HG03342 (cell line): Measurements from ENCODE around the gene ZNF474.

ENCODE experiments used
- ATAC-seq: cut with Tn5 transposase; IDR thresholded peaks from one replicate; pipeline ENCODE4 v1.9.1; 2021; ENCODE audit warnings: mild to moderate bottlenecking, moderate library complexity; ENCODE audit not compliant: unreplicated experiment

ZNF474 gene

DNA sequence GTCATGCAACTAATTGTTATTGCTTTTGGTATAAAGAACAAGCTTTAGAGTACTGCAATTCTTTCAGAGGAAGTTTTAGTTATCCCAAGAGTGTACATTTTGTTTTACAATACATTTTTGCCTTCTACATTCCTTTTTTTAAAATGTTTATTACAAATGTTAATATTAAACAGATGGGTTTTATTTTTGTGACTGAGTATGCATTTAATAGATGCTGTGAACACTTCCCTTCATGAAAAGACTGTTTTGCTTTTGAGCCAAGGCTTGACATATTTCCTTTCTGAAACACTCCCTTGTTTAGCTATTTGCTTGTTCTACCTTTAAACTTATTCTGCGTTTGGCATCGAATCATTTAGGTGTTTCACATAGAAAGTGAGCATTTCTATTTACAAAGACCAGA, 14.8 kb upstream of the ZNF474 start:
- ATAC-seq: no peak

DNA sequence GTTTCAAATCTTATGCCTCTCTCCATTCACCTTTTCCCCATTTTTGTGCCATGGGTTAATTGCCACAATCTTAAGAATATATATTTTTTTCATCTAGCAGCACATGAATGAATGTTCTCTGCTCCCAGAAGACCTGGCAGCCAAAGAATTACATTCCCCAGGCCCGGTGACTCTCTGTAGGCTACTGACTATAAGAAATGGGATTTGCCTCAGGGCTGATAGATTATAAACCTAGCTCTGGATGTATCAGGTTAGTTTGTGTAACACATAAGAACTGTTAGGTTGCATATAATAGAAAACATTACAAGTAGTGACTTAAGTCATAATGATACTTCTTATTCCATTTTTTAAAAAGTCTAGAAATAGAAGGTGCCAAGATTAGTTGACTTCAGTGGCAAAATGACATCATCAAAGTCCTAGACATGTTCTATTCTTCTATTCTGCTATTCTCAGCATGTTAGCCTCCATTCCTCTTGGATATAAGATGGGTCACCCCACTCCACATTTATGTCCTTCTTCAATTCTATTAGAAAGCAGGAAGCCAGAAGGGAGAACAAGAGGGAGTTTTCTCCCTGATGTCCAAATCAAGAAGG, 10.9 kb upstream of the ZNF474 start:
- ATAC-seq: no peak

DNA sequence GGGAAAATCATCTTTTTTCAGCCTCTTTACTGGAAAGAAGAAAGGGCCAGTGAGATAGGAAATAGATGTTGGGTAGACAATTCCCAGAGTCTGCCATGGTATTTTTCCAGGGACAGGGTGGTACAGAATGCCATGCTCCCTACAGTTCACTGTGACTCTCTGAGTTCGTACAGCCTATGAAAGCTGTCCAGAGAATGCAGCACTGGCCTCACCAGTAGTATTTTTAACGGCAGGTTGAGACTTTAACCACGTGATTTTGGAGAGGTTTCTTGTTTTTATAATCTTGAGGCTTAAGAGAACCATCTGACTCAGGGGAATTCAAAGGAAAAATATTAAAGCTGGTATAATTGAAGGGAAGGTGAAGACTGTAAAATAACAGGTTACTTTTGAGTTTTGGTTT, 10.1 kb upstream of the ZNF474 start:
- no peak for ATAC-seq

DNA sequence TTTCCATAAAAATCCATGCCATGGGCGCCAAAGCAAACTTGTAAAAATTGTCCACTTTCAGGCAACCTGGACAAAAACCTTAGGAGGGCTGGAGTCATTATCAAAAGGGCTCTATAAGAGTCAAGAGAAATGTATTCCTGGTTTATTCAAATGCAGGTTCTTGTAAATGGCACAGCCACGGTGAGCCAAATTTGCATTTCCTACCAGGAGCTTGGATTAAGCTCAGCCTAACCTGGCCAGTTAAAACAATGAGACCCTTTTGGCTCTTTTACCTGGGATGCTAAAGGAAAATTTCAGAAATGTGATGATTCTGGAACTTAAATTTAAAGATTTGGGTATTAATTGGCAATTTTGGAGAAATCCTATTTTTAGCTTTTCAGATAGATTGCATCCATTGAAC, 8.9 kb upstream of the ZNF474 start:
- ATAC-seq: no peak

DNA sequence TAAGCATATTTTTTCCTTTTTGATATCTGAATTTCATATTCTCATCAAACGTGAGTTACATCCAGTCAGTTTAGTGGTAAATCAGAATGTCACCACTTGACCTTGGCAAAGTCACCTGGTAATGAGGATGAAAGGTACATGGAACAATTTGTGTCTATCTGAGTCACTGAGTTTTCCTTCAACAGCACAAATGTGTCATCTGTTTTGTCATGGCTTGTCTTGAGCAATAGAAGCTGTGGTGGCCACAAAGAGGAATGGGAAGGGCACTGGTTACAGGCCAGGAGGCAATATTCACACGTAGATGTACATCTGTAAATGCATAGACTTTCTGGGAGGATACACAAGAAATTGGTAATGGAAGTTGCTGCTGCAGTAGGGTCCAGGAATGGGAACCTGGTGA, 8.4 kb upstream of the ZNF474 start:
- ATAC-seq: no peak

DNA sequence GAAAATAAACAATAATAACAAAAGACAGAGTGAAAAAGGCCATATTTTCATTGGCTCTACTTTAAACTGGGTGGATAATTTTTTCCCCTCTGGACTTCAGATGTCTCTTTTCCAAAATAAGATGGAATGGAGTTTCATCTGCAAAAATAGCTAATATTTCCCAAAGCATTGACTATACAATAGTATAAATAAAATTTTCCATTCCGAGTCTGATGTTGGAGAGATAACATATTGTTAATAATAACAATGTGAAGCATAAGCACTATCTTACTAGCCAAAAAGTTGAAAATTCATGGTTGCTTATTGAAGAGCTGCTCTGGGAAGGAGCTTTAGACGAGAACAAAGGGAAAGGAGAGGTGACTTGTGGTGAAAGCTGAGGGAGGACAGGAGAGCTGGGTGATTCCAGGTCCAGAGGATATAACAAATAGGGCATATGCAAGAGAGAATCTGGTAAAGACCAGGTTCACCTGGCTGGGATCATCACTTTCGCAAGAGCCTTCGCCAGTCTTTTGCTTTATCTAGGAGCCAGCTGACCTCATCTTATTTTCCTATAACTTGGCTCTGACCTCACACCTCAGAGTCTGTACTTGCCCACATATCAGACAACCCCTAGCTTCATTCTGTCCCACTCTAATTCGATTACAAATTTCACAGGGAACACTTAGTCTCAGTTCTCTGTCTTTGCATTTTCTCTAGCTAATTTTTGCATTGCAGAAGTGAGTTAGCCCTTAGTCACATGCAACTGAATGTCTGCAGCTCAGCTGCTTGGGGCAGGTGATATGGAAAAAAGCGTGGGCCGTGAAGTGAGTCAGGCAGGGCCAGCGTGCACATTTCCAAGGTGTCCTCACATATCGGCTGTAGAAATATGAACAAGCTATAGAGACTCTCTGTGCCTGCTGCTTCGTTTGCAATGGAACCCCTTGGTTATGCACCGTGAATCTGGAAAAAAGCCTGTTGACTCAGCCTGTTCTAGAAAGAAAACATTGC, 7.6 kb upstream of the ZNF474 start:
- no peak for ATAC-seq

DNA sequence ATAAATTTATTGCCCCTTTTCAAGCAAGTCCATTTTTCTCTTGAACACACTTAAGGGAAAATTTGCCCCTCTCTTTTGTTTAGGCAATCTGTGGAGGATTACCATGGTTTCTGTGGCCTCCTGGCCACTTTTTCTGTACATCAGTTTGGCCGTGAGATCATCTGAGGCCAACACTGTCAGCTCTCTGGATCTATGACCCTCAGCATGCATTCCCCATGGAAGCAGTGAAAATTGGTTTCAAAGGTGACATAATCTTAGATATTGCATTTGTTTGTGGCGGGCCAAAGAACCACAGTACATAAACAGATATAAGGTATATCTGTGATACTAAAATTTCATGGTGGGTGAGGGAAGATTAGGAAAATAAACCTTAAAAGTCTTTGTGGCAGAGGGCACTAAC, 4.6 kb upstream of the ZNF474 start:
- no peak for ATAC-seq

DNA sequence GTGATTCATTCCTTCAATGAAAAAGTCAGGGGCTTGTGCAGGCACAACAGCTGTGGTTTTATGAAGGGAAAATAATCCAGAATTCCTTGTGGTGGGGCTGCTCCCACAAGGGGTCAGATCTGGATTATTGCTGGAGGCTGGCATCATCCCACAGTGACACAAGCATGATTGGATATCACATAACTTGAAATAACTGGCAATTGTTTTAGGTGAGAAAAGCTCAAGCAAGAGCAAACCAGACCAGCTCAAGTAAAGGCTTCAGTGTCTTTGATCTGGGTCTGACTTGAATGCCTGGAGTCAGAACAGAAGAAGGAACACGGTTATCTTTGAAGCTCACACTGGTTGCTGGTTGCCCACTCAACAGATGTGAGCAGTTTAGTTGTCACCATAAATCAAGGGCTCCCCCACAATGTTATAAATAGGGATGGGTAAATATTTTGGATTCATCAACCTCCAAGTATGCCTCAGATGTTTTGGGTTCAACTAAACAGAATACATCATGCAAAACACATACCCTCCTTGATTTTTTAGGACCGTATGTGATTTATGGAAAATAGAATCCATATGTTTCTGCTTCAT, 3.1 kb upstream of the ZNF474 start:
- ATAC-seq: no peak

DNA sequence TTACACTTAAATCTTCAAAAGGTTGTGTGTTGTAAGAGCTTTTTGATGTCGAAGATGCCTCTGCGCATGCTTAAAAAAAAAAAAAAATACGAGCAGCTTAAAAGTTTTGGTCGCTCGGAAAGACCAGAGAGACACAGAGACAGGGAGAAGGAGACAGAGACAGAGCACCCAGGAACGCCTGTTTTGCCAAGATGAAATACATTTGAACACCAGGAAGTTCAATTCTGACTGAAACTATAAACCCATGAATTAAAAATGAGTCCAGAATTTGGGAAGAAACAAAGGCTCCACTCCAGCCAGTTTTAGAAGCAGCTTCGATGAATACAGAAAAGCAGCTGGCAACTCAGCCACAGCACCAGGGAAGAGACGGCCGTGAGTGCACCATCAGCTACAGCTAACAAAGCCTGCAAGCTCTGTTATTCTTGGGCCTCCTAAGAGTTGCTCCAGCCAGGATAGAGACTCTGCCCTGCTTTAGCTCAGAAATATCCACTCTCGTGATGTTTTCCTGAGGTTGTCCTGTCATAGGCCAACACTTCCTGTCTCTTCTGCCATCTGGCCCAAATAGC, 2.5 kb upstream of the ZNF474 start:
- no peak for ATAC-seq

DNA sequence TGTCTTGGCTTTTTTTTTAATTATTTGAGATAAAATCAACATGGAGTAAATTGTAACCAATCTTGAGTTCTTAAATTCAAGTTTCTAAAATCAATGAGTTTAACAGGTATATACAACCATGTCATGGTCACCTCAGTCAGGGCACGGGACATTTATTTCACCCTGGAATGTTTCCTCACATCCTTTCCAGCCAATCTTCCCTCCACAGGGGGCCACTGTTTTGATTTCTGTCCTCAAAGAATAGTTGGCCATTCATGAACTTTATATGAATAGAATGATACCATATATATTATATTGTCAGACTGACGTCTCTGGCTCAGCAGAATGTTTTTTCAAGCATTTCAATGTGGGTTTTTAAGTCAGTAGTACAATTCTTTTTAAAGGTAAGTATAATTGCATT, 806 bp downstream of the ZNF474 start:
- no peak for ATAC-seq

DNA sequence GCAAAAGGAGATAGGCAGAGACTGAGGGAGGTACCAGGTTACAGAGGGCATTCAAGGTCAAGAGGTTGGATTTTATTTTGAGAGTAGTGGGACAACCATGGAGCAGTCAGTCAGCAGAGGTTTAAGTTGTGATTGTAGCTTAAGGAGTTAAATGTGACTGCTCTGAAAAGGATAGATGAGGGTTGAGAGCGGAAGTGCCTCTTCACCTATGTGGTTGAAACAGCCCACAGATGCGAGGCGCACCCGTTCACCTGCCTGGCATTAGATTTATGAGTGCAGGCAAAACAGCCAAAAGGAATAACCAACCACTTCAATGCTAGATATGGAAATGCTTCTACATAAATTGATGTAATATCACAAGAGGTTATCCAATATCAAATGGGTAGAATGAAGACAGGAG, 8.4 kb downstream of the ZNF474 start:
- ATAC-seq: no peak

DNA sequence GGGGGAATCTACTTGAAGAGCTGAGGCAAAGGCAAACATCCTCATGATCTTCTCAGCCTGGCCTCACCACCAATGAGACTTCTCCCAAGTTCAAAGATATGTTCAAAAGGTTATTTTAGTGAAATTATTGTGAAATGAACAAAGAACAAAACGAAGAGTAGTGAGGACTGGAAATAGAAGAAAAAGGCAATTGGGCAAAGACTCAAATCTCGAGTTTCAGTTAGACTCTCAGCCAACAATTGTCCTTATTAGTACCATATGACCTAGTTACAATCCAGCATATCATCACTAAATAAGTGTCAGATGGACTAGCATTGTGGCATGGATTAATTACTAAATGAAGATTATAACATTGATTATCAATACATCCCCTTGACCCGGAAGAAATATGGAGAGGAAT, 9.0 kb downstream of the ZNF474 start:
- ATAC-seq: no peak

DNA sequence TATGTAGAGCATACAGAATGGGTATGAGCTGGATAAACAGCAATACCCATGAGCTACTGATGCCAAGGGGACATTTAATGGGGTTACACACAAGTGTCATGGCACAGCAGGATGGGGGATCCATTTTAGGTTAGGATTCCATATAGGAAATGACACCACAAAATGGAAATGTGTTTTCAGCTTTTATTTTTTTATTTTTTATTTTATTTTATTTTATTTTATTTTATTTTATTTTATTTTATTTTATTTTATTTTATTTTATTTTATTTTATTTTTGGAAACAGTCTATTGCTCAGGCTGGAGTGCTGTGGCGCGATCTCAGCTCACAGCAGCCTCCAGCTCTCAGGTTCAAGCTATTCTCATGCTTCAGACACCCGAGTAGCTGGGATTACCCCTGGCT, 11.6 kb downstream of the ZNF474 start:
- no peak for ATAC-seq

DNA sequence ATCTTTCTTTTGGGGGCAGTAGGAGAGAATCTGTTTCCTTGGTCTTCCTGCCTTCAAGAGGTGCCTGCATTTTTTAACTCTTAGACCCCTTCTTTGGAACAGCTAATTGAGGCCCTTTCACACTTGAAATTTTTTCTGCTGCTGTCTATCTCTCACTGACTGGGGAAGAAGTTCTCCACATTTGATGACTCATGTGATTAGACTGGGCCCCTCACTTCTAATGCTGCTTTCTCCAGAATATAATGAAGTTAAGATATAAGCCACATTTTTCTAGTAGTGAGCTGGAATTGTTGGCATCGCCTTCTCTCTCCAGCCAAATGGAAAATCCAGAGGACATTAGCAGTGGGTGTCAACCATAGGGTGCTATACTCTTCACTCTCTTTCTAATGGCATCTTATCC, 12.4 kb downstream of the ZNF474 start:
- ATAC-seq: no peak

DNA sequence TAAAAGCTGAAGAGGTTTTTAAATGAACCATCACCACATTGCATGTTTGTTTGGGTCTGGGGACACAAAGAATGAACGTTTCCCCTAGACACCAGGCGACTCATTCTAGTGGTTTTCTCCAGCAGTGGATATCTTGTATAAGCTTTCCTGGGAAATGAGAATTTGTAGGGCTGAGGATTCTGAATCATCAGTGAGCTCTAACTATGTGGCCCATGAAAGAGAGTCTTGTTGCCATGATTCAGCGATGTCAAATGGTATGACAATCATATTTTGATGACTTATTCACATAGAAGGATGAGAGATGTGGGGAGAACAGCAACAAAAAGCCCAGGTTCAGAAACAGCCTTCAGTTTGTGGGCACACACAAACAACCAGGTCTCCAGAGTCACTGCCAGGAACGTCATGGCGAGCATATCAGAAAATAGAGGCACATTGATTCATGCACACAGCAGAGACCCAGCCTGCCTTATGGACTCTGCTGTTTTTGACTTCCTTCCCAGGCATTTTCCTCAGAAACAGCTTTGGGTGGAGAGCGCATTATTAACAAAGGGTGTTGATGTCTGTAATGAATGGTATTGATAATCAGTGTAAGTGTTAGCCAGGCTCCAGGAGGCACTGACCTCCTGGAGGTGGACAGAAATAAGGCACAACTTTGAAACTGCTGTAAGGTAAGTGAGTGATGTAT, 13.3 kb downstream of the ZNF474 start:
- no peak for ATAC-seq

DNA sequence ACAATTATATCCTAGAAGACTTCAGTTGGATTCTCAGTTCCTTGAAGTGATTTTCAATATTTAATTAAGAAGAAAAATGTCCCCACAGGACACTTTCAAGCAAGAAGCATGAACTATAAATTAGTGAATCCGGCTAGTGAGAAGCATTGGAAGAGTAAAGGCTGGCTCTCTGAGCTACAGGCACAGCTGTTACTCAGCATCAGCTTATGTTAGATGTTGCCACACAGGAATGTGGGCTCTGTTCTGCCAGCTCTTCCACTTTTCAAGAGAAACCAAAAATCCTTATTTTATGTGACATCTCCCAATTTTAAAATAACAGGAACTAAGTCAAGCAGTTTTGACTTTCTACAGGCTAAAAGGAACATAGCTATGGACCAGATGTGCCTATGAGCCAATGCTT, 14.9 kb downstream of the ZNF474 start:
- no peak for ATAC-seq

DNA sequence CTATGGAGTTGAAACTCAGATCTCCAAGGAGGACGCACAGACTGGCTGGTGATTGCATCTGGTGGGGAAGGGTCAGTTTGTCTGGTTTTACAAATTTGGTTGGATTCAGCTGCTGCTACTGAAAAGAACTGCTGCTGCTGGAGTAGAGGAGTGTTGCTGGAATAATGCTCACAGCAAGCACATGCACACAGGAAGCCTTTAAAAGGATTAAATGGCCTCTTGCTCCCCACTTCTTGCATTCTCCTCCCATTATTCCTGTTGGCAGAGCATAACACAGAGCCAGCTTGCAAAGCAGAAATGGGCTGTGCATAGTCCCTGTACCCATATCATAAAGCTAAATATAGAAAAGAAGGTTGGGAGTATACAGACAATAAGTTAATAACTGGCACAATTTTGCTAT, 16.6 kb downstream of the ZNF474 start:
- no peak for ATAC-seq

DNA sequence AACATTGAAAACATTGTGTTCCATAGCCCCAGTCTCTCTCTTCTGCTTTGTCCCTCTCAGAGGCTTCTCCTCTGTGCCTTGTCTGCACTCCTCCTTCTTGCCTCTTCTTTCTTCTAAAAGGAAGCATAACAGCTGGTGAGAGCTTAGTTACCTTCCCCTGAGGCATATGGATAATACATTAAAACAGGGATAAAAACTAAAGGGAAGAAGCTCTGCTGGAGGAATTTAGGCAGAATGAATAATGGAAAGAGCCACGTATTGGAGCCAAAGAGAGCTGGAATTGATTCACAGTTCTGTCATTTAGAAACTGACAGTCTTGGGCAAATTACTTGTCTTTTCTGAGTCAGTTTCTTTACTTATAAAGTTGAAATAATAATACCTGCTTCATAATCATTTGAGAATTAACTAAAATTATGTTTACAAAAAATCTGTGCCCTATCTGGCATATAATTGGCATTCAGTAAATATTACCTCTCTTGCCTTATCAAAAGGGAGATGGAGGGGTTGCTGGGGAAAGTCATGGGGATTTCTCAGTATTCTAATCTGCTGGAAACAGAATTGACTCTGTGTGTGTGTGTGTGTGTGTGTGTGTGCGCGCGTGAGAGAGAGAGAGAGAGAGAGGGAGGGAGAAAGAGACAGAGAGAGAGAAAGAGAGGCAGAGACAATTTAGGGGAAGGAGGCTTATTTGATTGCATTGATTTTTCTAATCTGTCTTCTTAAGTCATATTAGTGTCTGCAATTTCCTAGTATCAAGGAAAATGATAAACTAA, 20.2 kb downstream of the ZNF474 start:
- no peak for ATAC-seq

DNA sequence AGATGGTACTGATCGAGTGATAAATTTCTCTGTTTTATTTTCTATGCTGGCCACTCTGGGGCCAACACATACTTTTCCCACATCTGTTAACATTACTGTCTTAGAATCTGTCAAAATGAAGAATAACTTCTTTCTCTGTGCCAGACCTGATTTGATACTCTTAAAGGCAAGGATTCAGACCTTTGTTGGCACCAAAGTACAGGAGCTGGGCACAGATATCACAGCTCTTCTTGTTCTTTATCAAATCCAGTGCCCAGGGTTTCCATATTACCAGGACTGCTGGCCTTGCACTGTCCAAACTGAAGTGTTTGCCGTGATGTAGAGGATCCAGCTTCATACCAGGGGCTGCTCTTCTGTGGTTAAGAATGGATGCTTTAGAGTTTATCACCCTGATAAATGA, 20.9 kb downstream of the ZNF474 start:
- ATAC-seq: no peak

DNA sequence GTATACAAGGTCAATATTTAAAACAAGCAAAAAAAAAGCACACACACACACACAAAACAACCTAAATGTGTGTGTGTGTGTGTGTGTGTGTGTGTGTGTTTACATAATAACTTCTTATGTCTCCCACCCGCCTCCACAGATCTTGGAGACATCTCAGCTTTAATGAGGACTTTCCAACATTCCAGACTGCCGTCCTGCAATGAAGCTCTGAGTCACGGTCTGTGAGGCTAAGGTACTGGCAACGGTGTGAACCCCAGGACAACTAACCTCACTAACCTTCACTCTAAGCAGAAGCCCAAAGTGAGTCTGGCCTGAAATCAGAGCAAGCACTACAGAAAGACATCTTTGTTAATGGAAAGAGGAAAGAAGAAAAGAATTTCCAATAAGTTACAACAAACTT, 22.3 kb downstream of the ZNF474 start:
- ATAC-seq: no peak
